Measurements from ENCODE around the gene AQP12B.
"Not testable (repeated sequence)": the region's sequence is repeated elsewhere in the genome, so short reads cannot be mapped to it uniquely, and the experiment has no call there.

Gene AQP12B

DNA sequence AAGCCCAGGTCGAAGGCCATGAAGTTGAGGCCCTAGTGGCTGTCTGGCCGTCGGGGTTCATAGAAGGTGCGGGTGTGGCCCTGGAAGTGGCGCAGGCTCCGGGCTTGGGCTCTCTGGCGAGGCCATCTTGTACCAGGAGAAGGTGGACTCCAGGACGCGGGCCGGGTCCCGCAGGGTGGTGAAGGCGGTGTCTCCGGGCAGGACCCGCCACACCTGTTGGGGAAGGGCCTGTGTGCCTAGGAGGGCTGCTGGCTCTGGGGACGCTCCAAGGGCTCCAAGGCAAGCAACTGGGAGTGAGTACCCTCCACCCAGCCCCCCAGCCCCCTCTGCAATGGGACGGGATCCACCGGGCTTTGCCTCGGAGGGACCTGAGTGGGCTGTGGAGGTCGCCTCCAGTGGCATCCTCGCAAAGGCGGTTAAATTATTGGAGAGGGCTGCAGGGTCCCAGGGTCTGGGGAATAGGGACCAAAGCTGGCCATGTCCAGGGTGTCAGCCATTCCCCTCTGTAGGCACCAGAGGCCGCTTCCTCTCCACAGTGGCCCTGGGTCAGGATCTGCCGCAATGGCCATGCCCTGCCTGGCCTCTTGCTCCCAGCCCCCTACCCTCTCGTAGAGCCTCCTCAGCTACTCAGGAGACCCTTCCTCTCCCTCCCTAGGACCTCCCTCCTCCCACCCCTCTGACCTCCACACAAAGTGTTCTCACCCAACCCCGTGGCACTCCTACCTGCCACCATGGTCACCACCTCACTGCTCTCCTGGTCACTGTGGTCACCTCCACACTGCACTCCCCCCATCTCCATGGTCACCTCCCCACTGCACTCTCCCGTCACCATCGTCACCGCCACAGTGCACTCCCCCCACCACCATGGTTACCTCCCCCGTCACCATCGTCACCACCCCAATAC lies 19.3 kb upstream of the AQP12B start:
- TF ChIP-seq, protein P1, sequence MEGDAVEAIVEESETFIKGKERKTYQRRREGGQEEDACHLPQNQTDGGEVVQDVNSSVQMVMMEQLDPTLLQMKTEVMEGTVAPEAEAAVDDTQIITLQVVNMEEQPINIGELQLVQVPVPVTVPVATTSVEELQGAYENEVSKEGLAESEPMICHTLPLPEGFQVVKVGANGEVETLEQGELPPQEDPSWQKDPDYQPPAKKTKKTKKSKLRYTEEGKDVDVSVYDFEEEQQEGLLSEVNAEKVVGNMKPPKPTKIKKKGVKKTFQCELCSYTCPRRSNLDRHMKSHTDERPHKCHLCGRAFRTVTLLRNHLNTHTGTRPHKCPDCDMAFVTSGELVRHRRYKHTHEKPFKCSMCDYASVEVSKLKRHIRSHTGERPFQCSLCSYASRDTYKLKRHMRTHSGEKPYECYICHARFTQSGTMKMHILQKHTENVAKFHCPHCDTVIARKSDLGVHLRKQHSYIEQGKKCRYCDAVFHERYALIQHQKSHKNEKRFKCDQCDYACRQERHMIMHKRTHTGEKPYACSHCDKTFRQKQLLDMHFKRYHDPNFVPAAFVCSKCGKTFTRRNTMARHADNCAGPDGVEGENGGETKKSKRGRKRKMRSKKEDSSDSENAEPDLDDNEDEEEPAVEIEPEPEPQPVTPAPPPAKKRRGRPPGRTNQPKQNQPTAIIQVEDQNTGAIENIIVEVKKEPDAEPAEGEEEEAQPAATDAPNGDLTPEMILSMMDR (IDR thresholded peaks at IDR 0.05; ENCODE audit: low read depth, low read length), result no peak

DNA sequence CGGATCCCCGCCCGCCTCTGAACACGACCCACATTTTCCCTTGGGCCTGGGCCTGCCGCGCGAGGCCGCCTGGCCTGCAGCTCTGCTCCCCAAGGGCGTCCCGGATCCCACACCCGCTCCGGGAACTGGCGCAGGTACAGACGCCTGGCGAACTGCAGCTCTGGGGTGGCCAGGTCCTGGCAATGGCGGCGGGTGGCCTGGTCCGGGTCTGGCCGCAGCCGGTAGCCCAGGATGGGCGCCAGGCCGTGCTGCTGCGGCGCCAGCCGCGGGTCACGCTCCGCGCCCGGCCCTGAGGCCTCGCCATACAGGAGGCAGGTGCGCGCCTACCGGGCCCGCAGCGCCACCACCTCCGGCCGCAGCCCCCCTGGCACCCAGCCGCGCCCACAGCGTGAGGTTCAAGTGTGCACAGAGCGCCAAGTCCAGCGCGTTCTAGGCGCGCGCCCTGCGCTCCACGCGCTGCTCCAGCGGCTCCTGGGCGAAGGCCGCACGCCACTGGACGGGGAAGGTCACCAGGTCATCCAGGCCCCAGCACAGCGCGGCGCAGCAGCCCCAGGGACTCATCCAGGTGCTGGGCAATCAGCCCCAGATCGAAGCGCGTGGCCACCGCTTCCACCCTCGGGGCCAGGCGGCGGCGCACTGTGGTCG lies 18.5 kb upstream of the AQP12B start:
- no peak for DNase-seq (ENCODE audit: low read depth, low spot score)
- in situ Hi-C loops (cut with HindIII; ENCODE audit: low sequenced_read_pairs), result no loop called here
- no peak overlapping the region for H3K4me3 ChIP-seq (ENCODE audit: low read depth, low read length)
- TF ChIP-seq, protein P1 (IDR thresholded peaks at IDR 0.05; ENCODE audit: low read depth, low read length), result no peak

More for the DNA sequence above, 19.3 kb upstream of the AQP12B start:
- H3K4me3 ChIP-seq (ENCODE audit: low read depth, low read length), result no peak overlapping the region
- in situ Hi-C loops (cut with HindIII; ENCODE audit: low sequenced_read_pairs), result no loop called here
- DNase-seq (ENCODE audit: low read depth, low spot score), result no peak

DNA sequence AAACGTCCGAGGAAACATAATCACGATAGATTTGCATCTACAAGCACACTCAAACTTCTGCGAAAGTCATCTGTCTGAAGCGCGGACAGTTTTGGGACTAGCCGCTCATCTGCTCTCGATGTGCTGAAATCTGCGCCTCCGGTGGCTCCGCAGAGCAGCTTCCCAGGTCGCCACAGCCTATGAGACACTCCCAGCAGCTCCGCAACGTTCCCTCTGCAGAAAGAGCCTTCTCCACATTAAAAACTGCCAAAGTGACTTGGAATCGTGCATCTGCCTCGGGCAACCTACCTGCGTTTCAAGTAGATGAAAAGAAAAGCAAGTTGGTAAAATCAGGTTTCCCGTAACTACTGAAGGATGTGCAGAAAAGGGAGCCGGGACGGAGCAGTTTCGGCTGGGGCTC lies 17.9 kb upstream of the AQP12B start:
- DNase-seq (ENCODE audit: low read depth, low spot score); H3K4me3 ChIP-seq (ENCODE audit: low read depth, low read length); in situ Hi-C loops (cut with HindIII; ENCODE audit: low sequenced_read_pairs): not testable (repeated sequence)

DNA sequence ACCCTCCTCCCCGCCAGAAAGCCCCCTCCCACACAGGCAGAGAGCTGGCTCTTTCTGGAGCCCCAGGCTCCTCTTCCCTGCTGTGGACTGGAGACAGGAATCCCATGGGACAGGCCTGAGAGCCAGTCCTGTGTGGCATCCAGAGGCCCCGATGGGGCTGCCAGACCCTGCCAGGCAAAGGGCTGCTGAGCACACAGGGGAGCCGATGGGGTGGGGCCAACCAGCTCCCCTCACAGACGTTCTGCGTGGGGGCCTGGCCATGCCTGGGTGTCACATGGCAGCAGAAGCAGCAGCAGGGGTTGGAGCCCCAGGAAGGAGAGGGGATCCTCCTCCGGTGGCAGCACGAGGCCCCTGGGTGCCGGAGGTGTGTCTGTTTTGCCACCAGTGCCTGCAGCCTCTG lies 17.1 kb upstream of the AQP12B start:
- DNase-seq (ENCODE audit: low read depth, low spot score); H3K4me3 ChIP-seq (ENCODE audit: low read depth, low read length); in situ Hi-C loops (cut with HindIII; ENCODE audit: low sequenced_read_pairs): not testable (repeated sequence)

DNA sequence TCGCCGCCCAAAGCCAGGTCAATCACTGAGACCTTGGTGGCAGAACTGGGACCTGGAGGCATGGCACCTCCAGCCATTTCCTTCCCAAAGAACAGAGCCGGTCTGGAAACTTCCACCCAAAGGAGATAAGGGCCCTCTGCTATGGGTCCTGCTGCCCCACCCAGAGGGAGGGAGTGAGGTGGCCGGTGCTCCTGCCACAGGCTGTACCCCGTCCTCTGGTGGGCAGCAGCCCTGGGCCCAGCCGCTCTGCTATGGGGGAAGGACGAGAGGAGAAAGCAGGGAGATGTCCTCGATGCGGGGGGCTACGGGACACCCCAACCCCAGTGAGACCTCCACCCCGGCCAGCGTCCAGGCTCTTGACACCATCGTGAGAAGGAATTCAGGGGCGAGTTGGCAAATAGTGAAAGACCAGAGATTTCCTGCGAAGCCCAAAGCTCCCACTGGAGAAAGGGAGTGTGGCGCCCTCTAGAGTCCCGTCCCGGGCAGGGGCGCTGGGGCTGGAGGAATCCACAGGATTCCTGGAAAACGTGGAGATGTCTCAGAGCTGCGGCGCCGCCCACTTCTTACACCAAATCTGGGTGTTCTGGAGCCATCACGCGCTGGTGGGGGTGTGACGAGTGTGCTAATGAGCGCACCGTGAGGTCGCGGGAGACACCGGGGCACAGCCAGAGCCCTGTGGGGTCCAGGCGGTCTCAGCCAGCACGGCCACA lies 16.3 kb upstream of the AQP12B start:
- in situ Hi-C loops (cut with HindIII; ENCODE audit: low sequenced_read_pairs); H3K4me3 ChIP-seq (ENCODE audit: low read depth, low read length); DNase-seq (ENCODE audit: low read depth, low spot score): not testable (repeated sequence)

DNA sequence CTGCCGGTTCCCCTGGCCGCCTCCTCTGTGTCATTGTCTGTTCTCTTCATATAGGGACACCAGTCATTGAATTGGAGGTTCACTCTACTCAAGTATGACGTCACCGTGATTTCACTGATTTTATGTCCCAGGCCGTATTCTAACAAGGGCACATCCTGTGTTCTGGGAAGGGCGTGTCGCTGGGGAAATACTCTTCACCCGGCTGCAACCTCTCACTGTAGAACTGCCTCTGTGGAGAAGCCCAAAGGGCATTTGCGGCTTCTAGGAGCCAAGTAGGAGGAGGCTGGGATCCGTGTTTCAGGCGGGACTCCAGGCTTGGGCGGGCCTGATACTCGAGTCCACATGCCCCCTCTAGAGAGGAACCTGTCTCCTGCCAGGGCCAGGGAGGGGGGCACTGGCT lies 13.8 kb upstream of the AQP12B start:
- H3K4me3 ChIP-seq (ENCODE audit: low read depth, low read length); DNase-seq (ENCODE audit: low read depth, low spot score); in situ Hi-C loops (cut with HindIII; ENCODE audit: low sequenced_read_pairs): not testable (repeated sequence)

DNA sequence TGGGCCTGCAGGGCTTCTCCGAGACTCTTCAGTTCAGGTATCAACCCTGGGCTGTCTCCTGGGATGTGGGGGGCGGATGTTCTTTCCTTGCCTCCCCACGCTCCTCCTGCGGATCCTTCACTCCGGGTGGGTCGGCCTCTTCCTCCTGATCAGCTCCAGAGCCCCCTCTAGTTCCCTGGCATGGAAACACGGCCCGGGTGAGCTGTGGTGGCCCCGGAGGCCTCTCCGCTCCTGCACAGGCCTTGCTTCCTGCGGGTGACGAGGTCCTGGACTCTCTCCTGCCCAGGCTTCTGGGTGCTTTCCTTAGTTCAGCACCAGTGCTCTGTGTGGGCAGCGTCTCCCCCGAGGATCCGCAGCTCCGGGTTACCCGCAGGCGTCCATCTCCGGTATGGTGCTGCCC lies 12.9 kb upstream of the AQP12B start:
- in situ Hi-C loops (cut with HindIII; ENCODE audit: low sequenced_read_pairs); H3K4me3 ChIP-seq (ENCODE audit: low read depth, low read length); DNase-seq (ENCODE audit: low read depth, low spot score): not testable (repeated sequence)

DNA sequence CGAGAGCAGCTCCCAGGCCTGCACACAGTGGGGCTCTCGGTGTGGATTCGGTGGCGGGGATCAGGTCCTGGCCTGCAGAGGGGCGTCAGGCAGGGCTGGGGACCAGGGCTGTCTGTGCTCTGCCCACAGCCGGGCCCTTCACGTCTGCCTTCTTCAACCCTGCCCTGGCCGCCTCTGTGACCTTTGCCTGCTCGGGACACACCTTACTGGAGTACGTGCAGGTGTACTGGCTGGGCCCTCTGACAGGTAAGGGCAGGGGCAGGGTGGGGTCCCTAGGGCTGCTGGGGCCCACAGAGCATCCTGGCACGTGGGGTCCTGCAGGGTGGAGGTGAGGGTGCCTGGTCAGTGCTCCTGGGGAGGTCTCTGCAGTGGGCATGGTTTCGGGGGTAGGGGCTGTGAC lies 11.6 kb upstream of the AQP12B start:
- H3K4me3 ChIP-seq (ENCODE audit: low read depth, low read length); in situ Hi-C loops (cut with HindIII; ENCODE audit: low sequenced_read_pairs); DNase-seq (ENCODE audit: low read depth, low spot score): not testable (repeated sequence)

DNA sequence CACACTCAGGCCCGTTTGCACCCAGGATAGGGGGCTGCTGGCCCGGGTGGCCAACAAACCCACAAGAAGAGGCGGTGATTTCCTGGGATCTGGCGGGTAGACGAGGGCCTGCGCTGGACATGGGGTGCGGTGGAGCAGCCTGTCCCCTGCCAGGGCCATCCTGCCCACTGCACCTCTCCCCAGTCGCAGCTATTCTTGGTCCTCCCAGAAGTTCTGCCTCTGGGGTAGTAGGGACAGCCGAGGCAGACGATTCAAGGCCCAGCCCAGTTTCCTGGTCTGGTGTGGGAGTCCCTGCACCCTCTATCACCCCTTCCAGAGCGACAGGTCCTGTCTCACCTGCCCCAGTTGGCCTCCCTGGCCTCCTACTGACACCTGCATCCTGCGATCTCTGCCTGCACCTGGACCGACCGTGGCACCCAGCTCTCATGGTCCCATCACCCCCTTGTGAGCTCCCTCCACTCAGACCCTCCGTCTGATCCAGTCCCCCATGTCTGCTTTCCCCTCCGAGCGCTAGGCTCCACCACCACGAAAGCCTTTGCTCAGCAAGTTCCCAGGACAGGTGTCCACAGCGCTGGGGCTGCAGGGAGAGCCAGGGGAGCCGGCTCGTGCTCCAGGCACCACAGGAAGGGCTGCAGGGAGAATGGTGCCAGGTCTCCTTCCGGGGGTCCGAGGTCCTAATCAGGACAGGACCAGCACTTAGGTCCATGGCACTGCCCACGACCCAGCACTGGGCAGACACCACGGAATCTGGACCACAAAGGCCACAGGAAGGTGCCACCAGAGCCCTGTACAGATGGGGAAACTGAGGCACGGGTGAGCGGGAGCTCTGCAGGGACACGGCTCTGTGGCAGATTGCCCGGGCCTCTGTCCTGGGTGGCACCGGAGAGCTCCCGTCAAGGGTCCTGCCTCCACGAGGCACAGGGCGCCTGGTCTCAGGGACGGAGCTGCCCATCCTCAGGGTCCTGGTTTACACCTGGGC lies 10.2 kb upstream of the AQP12B start:
- DNase-seq (ENCODE audit: low read depth, low spot score); H3K4me3 ChIP-seq (ENCODE audit: low read depth, low read length); in situ Hi-C loops (cut with HindIII; ENCODE audit: low sequenced_read_pairs): not testable (repeated sequence)

DNA sequence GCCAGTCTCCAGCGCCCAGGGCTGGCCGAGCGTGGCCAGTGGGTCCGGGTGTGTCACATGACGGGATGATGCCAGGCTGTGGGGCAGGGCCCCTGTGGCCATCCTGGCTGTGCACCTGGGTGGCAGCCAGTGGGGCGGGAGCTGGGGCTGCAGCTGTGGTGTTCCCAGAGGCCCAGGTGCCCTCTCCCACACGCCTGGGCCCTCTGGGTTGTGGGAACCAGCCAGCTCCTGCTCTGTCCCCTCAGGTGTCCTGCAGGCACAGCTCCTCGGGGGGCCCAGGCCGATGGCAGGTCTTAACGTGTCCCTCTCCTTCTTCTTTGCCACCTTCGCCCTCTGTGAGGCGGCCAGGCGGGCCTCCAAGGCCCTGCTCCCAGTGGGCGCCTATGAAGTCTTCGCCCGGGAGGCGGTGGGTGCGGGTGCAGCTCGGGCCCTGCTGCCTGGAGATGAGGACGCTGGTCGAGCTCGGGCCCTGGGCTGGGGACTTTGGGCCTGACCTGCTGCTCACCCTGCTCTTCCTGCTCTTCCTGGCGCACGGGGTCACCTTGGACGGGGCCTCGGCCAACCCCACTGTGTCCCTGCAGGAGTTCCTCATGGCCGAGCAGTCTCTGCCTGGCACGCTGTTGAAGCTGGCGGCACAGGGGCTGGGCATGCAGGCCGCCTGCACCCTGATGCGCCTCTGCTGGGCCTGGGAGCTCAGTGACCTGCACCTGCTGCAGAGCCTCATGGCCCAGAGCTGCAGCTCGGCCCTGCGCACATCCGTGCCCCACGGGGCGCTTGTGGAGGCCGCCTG lies 9.1 kb upstream of the AQP12B start, which contains the start of gene AQP12A:
Gene AQP12A, plus strand, starts transcription at position 236 of the 790 bp plus-strand sequence. Its CDS starts 48 bp downstream, at position 284.
- H3K4me3 ChIP-seq (ENCODE audit: low read depth, low read length); DNase-seq (ENCODE audit: low read depth, low spot score); in situ Hi-C loops (cut with HindIII; ENCODE audit: low sequenced_read_pairs): not testable (repeated sequence)

DNA sequence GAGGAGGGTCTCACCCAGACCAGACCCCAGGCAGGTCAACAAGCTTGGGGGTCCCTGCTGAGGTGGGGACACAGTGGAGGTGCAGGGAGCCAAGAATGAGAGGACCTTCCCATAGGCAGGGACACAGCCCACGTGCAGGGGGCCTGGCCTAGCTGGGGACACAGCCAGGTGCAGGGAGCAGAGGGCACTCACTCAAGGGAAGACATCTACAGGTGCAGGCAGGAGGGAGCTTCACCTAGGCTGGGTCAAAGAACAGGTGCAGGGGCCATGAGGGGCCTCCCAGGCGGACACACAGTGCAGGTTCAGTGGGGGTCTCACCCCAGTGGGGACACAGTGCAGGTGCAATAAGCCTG lies 8.4 kb upstream of the AQP12B start:
- H3K4me3 ChIP-seq (ENCODE audit: low read depth, low read length); in situ Hi-C loops (cut with HindIII; ENCODE audit: low sequenced_read_pairs); DNase-seq (ENCODE audit: low read depth, low spot score): not testable (repeated sequence)

DNA sequence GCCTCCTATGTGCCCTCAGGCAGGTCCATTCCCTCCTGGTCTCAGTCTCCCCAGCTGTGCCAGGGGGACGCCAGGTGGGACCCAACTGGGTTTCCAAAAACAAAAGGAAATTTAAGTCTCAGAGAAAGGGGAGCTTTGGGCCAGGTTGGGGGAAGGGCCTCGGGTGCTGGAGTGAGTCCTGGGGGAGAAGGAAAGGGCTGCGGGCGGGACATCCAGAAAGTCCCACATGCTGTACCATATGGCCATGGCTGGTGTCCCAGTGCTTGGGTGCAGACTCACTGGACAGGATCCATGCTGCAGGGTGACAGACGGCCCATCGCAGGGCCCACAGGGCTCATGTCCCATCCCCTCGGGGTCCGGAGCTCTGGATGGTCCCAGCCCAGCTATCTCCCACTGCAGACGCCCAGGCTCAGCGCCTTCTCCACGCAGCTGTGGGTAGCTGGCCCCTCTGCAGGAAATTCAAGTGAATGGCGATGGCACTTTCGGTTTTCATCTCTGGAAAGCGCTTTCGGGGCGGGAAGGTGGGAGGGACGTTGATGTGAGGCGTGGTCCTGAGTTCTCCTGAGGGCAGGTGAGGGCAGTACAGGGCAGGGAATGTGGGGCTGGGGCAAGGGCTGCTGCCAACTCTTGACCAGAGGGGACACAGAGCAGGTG lies 7.9 kb upstream of the AQP12B start:
- DNase-seq (ENCODE audit: low read depth, low spot score); in situ Hi-C loops (cut with HindIII; ENCODE audit: low sequenced_read_pairs); H3K4me3 ChIP-seq (ENCODE audit: low read depth, low read length): not testable (repeated sequence)

All from astrocyte of the spinal cord (primary cell).